SK-N-MC (cell line): Measurements from ENCODE around the gene KCNMA1.

Source experiments
- EZH2 ChIP-seq: fragments of 200-600 bp; sonication (generic); IDR thresholded peaks from one replicate; pipeline ENCODE4 v1.6.1; 2017; ENCODE audit warnings: antibody characterized with exemption
- FOXP2 ChIP-seq: optimal IDR thresholded peaks from 2 replicates; pipeline ENCODE3; 2011; ENCODE audit warnings: mild to moderate bottlenecking, moderate library complexity; ENCODE audit not compliant: insufficient read depth; ENCODE audit errors: extremely low read length, control extremely low read depth
- POLR2AphosphoS5 ChIP-seq: IDR thresholded peaks from 2 replicates; pipeline ENCODE4 v1.6.1; 2012; ENCODE audit warnings: mild to moderate bottlenecking, low read depth, low read length, borderline replicate concordance

- TF ChIP-seq POLR2AphosphoS5 (no peak), EZH2 (no peak), FOXP2 (no peak)
These were observed 303.1 kb downstream of the KCNMA1 start for GRCh38 chr10:77334501-77334900.
